Stomach (tissue), 9 donors: ENCODE results near the gene COQ7. TPM values are rescaled to one million over a fixed set of nuclear protein-coding genes. Genes with fewer than 3 reads are reported as not detected.

ENCODE experiments used
- DNase-seq, 2 donors: peaks; one replicate each; pipeline versions ENCODE4 v3.0.0 to v3.0.0-alpha.2; 2013 to 2019
- H3K27ac ChIP-seq, 5 donors: fragments of 200-600 bp in 4 of 5; sonication (generic) in 4 of 5; one replicate each; pipeline ENCODE4 v1.5.1; 2013 to 2019; ENCODE audit warnings: mild to moderate bottlenecking in 1 of 5, moderate library complexity in 1 of 5
- H3K27me3 ChIP-seq, 3 donors: fragments of 200-600 bp; sonication (generic); one replicate each; pipeline ENCODE4 v1.5.1; 2017 to 2019; ENCODE audit warnings: mixed run types in 1 of 3
- H3K36me3 ChIP-seq, 4 donors: fragments of 200-600 bp; sonication (generic); 1 replicate in 3 of 4; 2 replicates in 1 of 4; pipeline ENCODE4 v1.5.1; 2016 to 2019
- H3K4me1 ChIP-seq, 4 donors: fragments of 200-600 bp; sonication (generic); one replicate each; pipeline ENCODE4 v1.5.1; 2016 to 2019
- H3K4me3 ChIP-seq, 4 donors: fragments of 200-600 bp; sonication (generic) in 3 of 4; one replicate each; pipeline ENCODE4 v1.5.1; 2016 to 2019; ENCODE audit warnings: mild to moderate bottlenecking in 1 of 4
- H3K9me3 ChIP-seq, 4 donors: fragments of 200-600 bp; sonication (generic); one replicate each; pipeline ENCODE4 v1.5.1; 2016 to 2019
- EP300 ChIP-seq: sonication (generic); formaldehyde crosslinking; IDR thresholded peaks from one replicate; pipeline ENCODE4 v1.6.1; 2017; ENCODE audit warnings: antibody characterized with exemption
- POLR2A ChIP-seq, 4 donors: fragments of 450-650 bp; IDR thresholded peaks; one replicate each; pipeline ENCODE4 v1.6.1; 2016; ENCODE audit warnings: antibody characterized with exemption in 4 of 4, control low read depth in 2 of 4, mild to moderate bottlenecking in 1 of 4, moderate library complexity in 1 of 4
- POLR2AphosphoS5 ChIP-seq, 3 donors: sonication (generic); formaldehyde crosslinking; IDR thresholded peaks; one replicate each; pipeline ENCODE4 v1.6.1; 2016; ENCODE audit warnings: antibody characterized with exemption in 3 of 3
- WGBS, 5 donors: extraction: QIAGEN DNeasy Blood & Tissue Kit in 3 of 5; methylation state at CpG; one replicate each; pipeline versions ENCODE4 v1.1.5 to v1.1.7; 2013 to 2018; 5-methylcytosine and 5-hydroxymethylcytosine counted together
- intact Hi-C: fragments of 100-400 bp; cut with DNase I; formaldehyde crosslinking; loops from one replicate; pipeline ENCODE4 v1.15.1; 2023; ENCODE audit warnings: low total_unique reads
- polyA plus RNA-seq, 3 donors: library from polyadenylated mRNA; stranded (reverse); fragments of 200-250 nt; gene quantifications; one replicate each; pipeline ENCODE4 v1.2.3, GENCODE V29; 2013
- total RNA-seq, 5 donors: library from RNA; depleted of rRNA; stranded (reverse); fragments of >200 nt; gene quantifications; one replicate each; pipeline versions ENCODE4 v1.1.0 to v1.2.3, GENCODE V29; 2014 to 2016
- TF ChIP-seq, protein P1 (sequence below), 7 experiments: fragments of 450-650 bp in 4 of 7; fragments of 200-600 bp in 3 of 7; sonication (generic) in 3 of 7; IDR thresholded peaks; one replicate each; pipeline ENCODE4 v1.5.1; 2016 to 2019; ENCODE audit warnings: antibody characterized with exemption in 7 of 7, control low read depth in 2 of 7, mild to moderate bottlenecking in 1 of 7
- donor health status: healthy with polysubstance abuse.
- donor health status: Bipolar disorder and iron deficiency.
- donor health status: healthy.

Gene COQ7
- total and polyA plus RNA-seq, 8 donors, result 5.8 to 59.4 (median 20.2) TPM

DNA sequence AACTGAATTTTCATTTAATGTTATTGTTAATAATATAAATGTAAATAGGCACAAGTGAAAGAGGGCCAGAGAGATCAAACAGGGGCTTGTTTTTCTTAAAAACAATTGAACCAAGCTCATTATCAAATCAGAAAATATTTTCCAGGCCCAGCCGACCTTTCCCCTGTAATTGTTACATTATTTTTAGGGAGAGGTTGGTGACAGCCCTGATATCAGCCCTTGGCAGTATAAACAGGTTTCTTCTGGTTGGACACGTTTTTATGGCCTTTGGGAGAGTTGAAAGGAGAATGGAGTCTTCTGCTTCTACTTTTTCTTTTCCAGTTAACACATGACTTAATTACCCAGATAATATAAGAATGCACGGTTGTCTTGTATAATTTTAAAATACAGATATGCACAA is 40.0 kb upstream of the COQ7 start:
- 18 to 50% (median 31%) methylated on average over 3 of the region's 3 CpGs for WGBS, 5 donors
- Histone ChIP-seq H3K4me1 (peaks cover 0 to 3% (median 0%) of the 10 kb centered on the region in 4 donors), H3K27me3 (no peaks in the 10 kb centered on the region), H3K27ac (no peak overlapping the region), H3K4me3 (no peak overlapping the region), H3K9me3 (no peaks in the 10 kb centered on the region), H3K36me3 (no peaks in the 10 kb centered on the region)
- TF ChIP-seq EP300 (no peak), POLR2AphosphoS5 (IDR thresholded peaks at IDR 0.05) (no peak), POLR2A (IDR thresholded peaks at IDR 0.05) (no peak)
- TF ChIP-seq, protein P1, sequence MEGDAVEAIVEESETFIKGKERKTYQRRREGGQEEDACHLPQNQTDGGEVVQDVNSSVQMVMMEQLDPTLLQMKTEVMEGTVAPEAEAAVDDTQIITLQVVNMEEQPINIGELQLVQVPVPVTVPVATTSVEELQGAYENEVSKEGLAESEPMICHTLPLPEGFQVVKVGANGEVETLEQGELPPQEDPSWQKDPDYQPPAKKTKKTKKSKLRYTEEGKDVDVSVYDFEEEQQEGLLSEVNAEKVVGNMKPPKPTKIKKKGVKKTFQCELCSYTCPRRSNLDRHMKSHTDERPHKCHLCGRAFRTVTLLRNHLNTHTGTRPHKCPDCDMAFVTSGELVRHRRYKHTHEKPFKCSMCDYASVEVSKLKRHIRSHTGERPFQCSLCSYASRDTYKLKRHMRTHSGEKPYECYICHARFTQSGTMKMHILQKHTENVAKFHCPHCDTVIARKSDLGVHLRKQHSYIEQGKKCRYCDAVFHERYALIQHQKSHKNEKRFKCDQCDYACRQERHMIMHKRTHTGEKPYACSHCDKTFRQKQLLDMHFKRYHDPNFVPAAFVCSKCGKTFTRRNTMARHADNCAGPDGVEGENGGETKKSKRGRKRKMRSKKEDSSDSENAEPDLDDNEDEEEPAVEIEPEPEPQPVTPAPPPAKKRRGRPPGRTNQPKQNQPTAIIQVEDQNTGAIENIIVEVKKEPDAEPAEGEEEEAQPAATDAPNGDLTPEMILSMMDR (IDR thresholded peaks at IDR 0.05), result no peak
- intact Hi-C loops, result no loop called here
- DNase-seq, result peak in 1 of 2 donors; percentile 77

DNA sequence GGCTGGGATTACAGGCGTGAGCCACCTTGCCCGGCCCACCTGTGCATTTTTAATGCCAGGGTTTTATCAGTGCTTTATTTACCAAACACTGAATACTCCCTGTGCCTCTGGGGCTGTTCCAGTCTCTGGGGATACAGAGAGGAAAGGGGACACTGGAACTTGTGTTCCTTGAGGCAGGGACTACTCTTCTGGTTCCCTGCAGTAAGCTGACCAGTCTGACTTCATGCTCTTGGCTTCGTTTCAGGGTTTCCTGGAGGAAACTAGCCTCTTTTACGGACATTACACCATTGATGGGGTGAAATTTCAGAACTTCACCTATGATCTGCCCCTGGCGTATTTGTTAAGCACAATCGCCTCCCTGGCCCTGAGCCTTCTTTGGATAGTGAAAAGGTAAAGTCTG is 37.4 kb upstream of the COQ7 start:
- intact Hi-C loops, result no loop called here
- peak in 1 of 2 donors; percentile 24 for DNase-seq
- Histone ChIP-seq H3K27me3 (no peaks in the 10 kb centered on the region), H3K9me3 (no peaks in the 10 kb centered on the region), H3K4me1 (peaks cover 0 to 3% (median 0%) of the 10 kb centered on the region in 4 donors), H3K36me3 (no peaks in the 10 kb centered on the region), H3K27ac (no peak overlapping the region), H3K4me3 (no peak overlapping the region)
- WGBS, 5 donors, result 50 to 67% (median 55%) methylated on average over 6 of the region's 6 CpGs
- no peak for TF ChIP-seq EP300

DNA sequence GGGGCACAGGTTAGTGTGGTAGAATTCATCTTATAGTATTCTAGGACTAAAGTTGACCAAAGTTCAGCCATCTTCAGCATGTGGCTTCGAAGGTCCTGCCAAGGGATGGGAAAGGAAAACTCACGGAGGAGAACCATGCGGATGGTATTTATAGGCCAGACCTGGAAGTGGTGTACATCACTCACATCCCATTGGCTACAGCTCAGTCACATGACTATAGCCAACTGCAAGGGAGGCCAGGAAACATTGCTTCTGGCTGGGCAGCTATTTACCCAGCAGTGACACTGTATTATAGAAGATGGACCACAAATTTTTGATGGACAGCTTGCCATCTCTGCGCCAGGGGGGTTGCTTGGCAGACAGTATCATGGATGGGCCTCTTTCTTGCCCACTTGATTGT is 35.7 kb upstream of the COQ7 start:
- no peaks in the 10 kb centered on the region for H3K36me3 ChIP-seq
- WGBS, 5 donors, result 67 to 73% (median 71%) methylated on average over 4 of the region's 4 CpGs
- peaks cover 0 to 7% (median 0%) of the 10 kb centered on the region in 4 donors for H3K9me3 ChIP-seq
- no peak overlapping the region for H3K4me3 ChIP-seq
- no peak overlapping the region for H3K27ac ChIP-seq
- TF ChIP-seq POLR2AphosphoS5 (IDR thresholded peaks at IDR 0.05), result no peak
- TF ChIP-seq, protein P1 (IDR thresholded peaks at IDR 0.05), result no peak
- no peak for TF ChIP-seq EP300
- TF ChIP-seq POLR2A (IDR thresholded peaks at IDR 0.05), result no peak
- peaks cover 0 to 3% (median 0%) of the 10 kb centered on the region in 4 donors for H3K4me1 ChIP-seq
- no peak for DNase-seq
- H3K27me3 ChIP-seq, result no peaks in the 10 kb centered on the region
- intact Hi-C loops, result no loop called here

DNA sequence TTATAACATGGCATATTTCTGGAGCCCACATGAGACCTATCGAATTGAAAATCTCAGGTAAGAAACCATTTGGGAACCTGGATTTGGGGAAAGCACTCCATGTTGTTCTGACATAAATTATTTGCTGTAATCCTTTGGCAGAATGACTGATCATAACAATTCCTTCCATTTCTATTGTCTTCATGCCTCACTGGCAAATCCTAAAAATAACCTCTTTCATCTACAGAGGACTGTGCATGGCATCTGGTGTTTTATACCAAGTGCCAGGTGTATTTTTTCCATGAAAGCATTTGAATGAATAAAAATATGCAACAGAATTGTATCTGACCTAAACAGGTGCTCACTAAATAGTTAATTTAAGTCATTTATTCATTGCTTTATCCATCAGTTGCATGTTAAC is 33.7 kb upstream of the COQ7 start:
- TF ChIP-seq POLR2A (IDR thresholded peaks at IDR 0.05) (no peak), EP300 (no peak), POLR2AphosphoS5 (IDR thresholded peaks at IDR 0.05) (no peak)
- TF ChIP-seq, protein P1 (IDR thresholded peaks at IDR 0.05), result no peak
- DNase-seq, result no peak
- Histone ChIP-seq H3K27me3 (no peaks in the 10 kb centered on the region), H3K27ac (no peak overlapping the region), H3K36me3 (no peaks in the 10 kb centered on the region), H3K4me1 (no peaks in the 10 kb centered on the region), H3K9me3 (peaks cover 0 to 10% (median 0%) of the 10 kb centered on the region in 4 donors), H3K4me3 (no peak overlapping the region)
- intact Hi-C loops, result no loop called here
- 87 to 95% (median 94%) methylated on average over 1 of the region's 1 CpG for WGBS, 5 donors

DNA sequence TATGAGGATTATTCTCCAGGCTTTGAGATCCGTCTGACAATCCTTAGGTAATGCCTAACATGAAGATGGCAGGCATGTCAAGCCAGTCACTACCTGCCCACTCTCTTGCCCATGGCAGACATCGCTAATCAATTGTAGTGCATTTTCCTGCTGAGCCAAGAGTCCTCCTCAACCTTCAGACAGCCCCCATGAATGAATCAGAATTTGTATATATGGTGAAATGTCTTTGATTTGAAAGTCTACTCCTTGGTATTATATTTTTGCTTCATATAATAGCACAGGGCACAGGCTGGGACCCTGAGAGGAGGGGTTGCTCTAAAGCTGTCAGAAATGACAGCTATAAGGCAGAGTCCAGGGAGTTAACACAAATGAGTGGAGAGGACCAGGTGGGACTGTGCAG is 27.0 kb upstream of the COQ7 start:
- H3K27ac ChIP-seq, result no peak overlapping the region
- DNase-seq, result no peak
- H3K4me1 ChIP-seq, result no peaks in the 10 kb centered on the region
- intact Hi-C loops, result no loop called here
- H3K4me3 ChIP-seq, result no peak overlapping the region
- H3K36me3 ChIP-seq, result no peaks in the 10 kb centered on the region
- no peak for TF ChIP-seq POLR2AphosphoS5 (IDR thresholded peaks at IDR 0.05)
- no peak for TF ChIP-seq EP300
- no peak for TF ChIP-seq POLR2A (IDR thresholded peaks at IDR 0.05)
- TF ChIP-seq, protein P1 (IDR thresholded peaks at IDR 0.05), result no peak
- 89 to 98% (median 92%) methylated on average over 2 of the region's 2 CpGs for WGBS, 5 donors
- H3K27me3 ChIP-seq, result no peaks in the 10 kb centered on the region
- peaks cover 0 to 10% (median 0%) of the 10 kb centered on the region in 4 donors for H3K9me3 ChIP-seq
